PC-3 (cell line): ENCODE measurements around the gene CASQ2. TPM values are rescaled to one million over a fixed set of nuclear protein-coding genes. Genes with fewer than 3 reads are reported as not detected.

Source experiments
- ATAC-seq: fragments of 200-7000 bp; cut with Tn5 transposase; 2 replicates; pipeline ENCODE4 v1.9.1; 2020; ENCODE audit warnings: mild to moderate bottlenecking, moderate library complexity
- BruUV-seq: library from RNA; stranded (reverse); fragments of 400-500 nt; replicated peaks from 2 replicates; lab custom pipeline; 2021; lab: Mats Ljungman, UMichigan
- CTCF ChIA-PET: fragments of 300-600 bp; sonication (Branson Sonifier 250); formaldehyde crosslinking; loops from one replicate; lab custom pipeline; 2022; ENCODE audit warnings: antibody characterized with exemption; lab: Charles Lee
- POLR2A ChIA-PET: fragments of 300-600 bp; sonication (Branson Sonifier 250); formaldehyde crosslinking; loops from one replicate; lab custom pipeline; 2022; ENCODE audit warnings: antibody characterized with exemption; ENCODE audit not compliant: unreplicated experiment; lab: Charles Lee
- DNase-seq: peaks from one replicate; pipeline ENCODE4 v3.0.0-alpha.2; 2015
- H2AFZ ChIP-seq: fragments of 300-600 bp; sonication (generic); 2 replicates; pipeline ENCODE4 v1.6.0; 2016; ENCODE audit warnings: antibody characterized with exemption, low read length
- H3F3A ChIP-seq: fragments of 300-600 bp; sonication (generic); one replicate; pipeline ENCODE4 v1.6.0; 2017; ENCODE audit warnings: antibody characterized with exemption, low read length, control low read depth, mild to moderate bottlenecking; ENCODE audit not compliant: unreplicated experiment
- H3K27ac ChIP-seq: fragments of 300-600 bp; sonication (generic); 2 replicates; pipeline ENCODE4 v1.5.1; 2016; ENCODE audit warnings: mild to moderate bottlenecking, low read length
- H3K27me3 ChIP-seq: fragments of 300-600 bp; sonication (generic); 2 replicates; pipeline ENCODE4 v1.6.1; 2016; ENCODE audit warnings: low read length, mixed read lengths
- H3K36me3 ChIP-seq: fragments of 300-600 bp; sonication (generic); 2 replicates; pipeline ENCODE4 v1.6.1; 2016; ENCODE audit warnings: low read depth, mixed run types, low read length, mixed read lengths
- H3K4me1 ChIP-seq: fragments of 300-600 bp; sonication (generic); 2 replicates; pipeline ENCODE4 v1.5.1; 2016; ENCODE audit warnings: low read length; ENCODE audit not compliant: insufficient read depth
- H3K4me2 ChIP-seq: fragments of 300-600 bp; sonication (generic); 2 replicates; pipeline ENCODE4 v1.6.0; 2016; ENCODE audit warnings: low read length
- H3K4me3 ChIP-seq: fragments of 300-600 bp; sonication (generic); 2 replicates; pipeline ENCODE4 v1.5.1; 2016; ENCODE audit warnings: mild to moderate bottlenecking, low read length, mixed read lengths
- H3K79me2 ChIP-seq: fragments of 300-600 bp; sonication (generic); 2 replicates; pipeline ENCODE4 v1.6.1; 2017; ENCODE audit warnings: low read length, mixed read lengths
- H3K9ac ChIP-seq: fragments of 300-600 bp; sonication (generic); 2 replicates; pipeline ENCODE4 v1.6.0; 2016; ENCODE audit warnings: mild to moderate bottlenecking, low read length
- H3K9me2 ChIP-seq: fragments of 300-600 bp; sonication (generic); replicated peaks from 2 replicates; pipeline ENCODE4 v1.6.1; 2016; ENCODE audit warnings: mixed run types, low read length, mixed read lengths
- H3K9me3 ChIP-seq: fragments of 300-600 bp; sonication (generic); 2 replicates; pipeline ENCODE4 v1.6.1; 2016; ENCODE audit warnings: low read length, mixed read lengths
- H4K20me1 ChIP-seq: fragments of 300-600 bp; sonication (generic); 2 replicates; pipeline ENCODE4 v1.6.1; 2016; ENCODE audit warnings: low read length, mixed read lengths
- CTCF ChIP-seq: fragments of 300-600 bp; sonication (generic); conservative IDR thresholded peaks from 2 replicates; pipeline ENCODE4 v1.5.1; 2017; ENCODE audit warnings: antibody characterized with exemption, low read depth, mild to moderate bottlenecking, low read length
- EZH2 ChIP-seq: fragments of 300-600 bp; sonication (generic); IDR thresholded peaks from one replicate; pipeline ENCODE4 v1.6.1; 2017; ENCODE audit warnings: antibody characterized with exemption, mild to moderate bottlenecking, low read length; ENCODE audit not compliant: unreplicated experiment
- EZH2phosphoT487 ChIP-seq: fragments of 300-600 bp; sonication (generic); IDR thresholded peaks from 2 replicates; pipeline ENCODE4 v1.6.1; 2018; ENCODE audit warnings: mild to moderate bottlenecking, antibody characterized with exemption, low read length, borderline replicate concordance
- intact Hi-C: fragments of 100-400 bp; cut with micrococcal nuclease; formaldehyde crosslinking; loops from 2 replicates; pipeline ENCODE4 v1.9.0; 2023
- total RNA-seq: library from RNA; depleted of rRNA; stranded (reverse); fragments of >200 nt; gene quantifications from 2 replicates; pipeline ENCODE4 v1.2.3, GENCODE V29; 2014

CASQ2 gene
- total RNA-seq, 1 experiment from 2014 or later, result not detected

GRCh38 chr1:115813727-115814126, 45.2 kb upstream of the CASQ2 start:
- H3F3A ChIP-seq, result no peaks in the 10 kb centered on the region
- no peaks in the 10 kb centered on the region for H3K27me3 ChIP-seq
- TF ChIP-seq EZH2, result no peak
- TF ChIP-seq CTCF, result no peak
- TF ChIP-seq EZH2phosphoT487, result no peak
- H4K20me1 ChIP-seq, result no peaks in the 10 kb centered on the region
- no peak overlapping the region for H3K4me3 ChIP-seq
- no peak overlapping the region for H3K4me2 ChIP-seq
- CTCF ChIA-PET, result no interaction called here
- no peaks in the 10 kb centered on the region for H3K9me2 ChIP-seq
- no TSS peak for BruUV-seq
- ATAC-seq (no peak), DNase-seq (no peak)
- no peaks in the 10 kb centered on the region for H3K79me2 ChIP-seq
- H3K9me3 ChIP-seq, result no peaks in the 10 kb centered on the region
- intact Hi-C loops, result no loop called here
- no peak overlapping the region for H3K27ac ChIP-seq
- H3K9ac ChIP-seq, result no peak overlapping the region
- peaks cover 5% of the 10 kb centered on the region for H3K4me1 ChIP-seq
- no peak overlapping the region for H2AFZ ChIP-seq
- no peaks in the 10 kb centered on the region for H3K36me3 ChIP-seq
- POLR2A ChIA-PET, result no interaction called here

- H3K4me3 ChIP-seq, result no peak overlapping the region
- intact Hi-C loops, result no loop called here
- H3K27me3 ChIP-seq, result no peaks in the 10 kb centered on the region
- peak; percentile 29 for DNase-seq
- H4K20me1 ChIP-seq, result no peaks in the 10 kb centered on the region
- H3K4me1 ChIP-seq, result peaks cover 5% of the 10 kb centered on the region
- CTCF ChIA-PET, result no interaction called here
- H3K4me2 ChIP-seq, result no peak overlapping the region
- H3K9me2 ChIP-seq, result no peaks in the 10 kb centered on the region
- no TSS peak for BruUV-seq
- H3K9ac ChIP-seq, result no peak overlapping the region
- no peak overlapping the region for H3K27ac ChIP-seq
- no peaks in the 10 kb centered on the region for H3K9me3 ChIP-seq
- ATAC-seq, result peak; percentile 43
- H2AFZ ChIP-seq, result no peak overlapping the region
- H3K36me3 ChIP-seq, result no peaks in the 10 kb centered on the region
- POLR2A ChIA-PET, result no interaction called here
- H3F3A ChIP-seq, result no peaks in the 10 kb centered on the region
- no peaks in the 10 kb centered on the region for H3K79me2 ChIP-seq
- TF ChIP-seq EZH2phosphoT487 (no peak), CTCF (no peak), EZH2 (no peak)
Measured at GRCh38 chr1:115811140-115811828, 42.8 kb upstream of the CASQ2 start.

GRCh38 chr1:115810609-115811008, 42.1 kb upstream of the CASQ2 start:
- no peak for DNase-seq
- no peak overlapping the region for H3K4me3 ChIP-seq

More at GRCh38 chr1:115810609-115811008, 42.1 kb upstream of the CASQ2 start:
- intact Hi-C loops, result no loop called here
- H3K4me2 ChIP-seq, result no peak overlapping the region
- TF ChIP-seq CTCF (no peak), EZH2 (no peak), EZH2phosphoT487 (no peak)
- no peaks in the 10 kb centered on the region for H3K79me2 ChIP-seq
- H4K20me1 ChIP-seq, result no peaks in the 10 kb centered on the region
- no TSS peak for BruUV-seq
- H3F3A ChIP-seq, result no peaks in the 10 kb centered on the region
- no peak for ATAC-seq
- H2AFZ ChIP-seq, result no peak overlapping the region
- no peaks in the 10 kb centered on the region for H3K36me3 ChIP-seq
- no peaks in the 10 kb centered on the region for H3K9me3 ChIP-seq
- CTCF ChIA-PET, result no interaction called here
- no peaks in the 10 kb centered on the region for H3K9me2 ChIP-seq
- H3K4me1 ChIP-seq, result no peaks in the 10 kb centered on the region; the same call in 1 of the 2 replicates
- POLR2A ChIA-PET, result no interaction called here
- no peaks in the 10 kb centered on the region for H3K27me3 ChIP-seq
- no peak overlapping the region for H3K9ac ChIP-seq
- H3K27ac ChIP-seq, result no peak overlapping the region
